Mesothelial cell of epicardium (in vitro differentiated cells): Measurements from ENCODE around the gene ASB7. TPM values are rescaled to one million over a fixed set of nuclear protein-coding genes. Genes with fewer than 3 reads are reported as not detected.

Source experiments
- DNase-seq, 2 experiments: peaks; one replicate each; pipeline ENCODE4 v3.0.0; 2021; ENCODE audit warnings: low spot score in 2 of 2; ENCODE audit not compliant: unreplicated experiment in 2 of 2
- H3K27ac Mint-ChIP-seq: 2 replicates; pipeline ENCODE4 v1.8.0; 2021; ENCODE audit warnings: mixed read lengths
- H3K27me3 Mint-ChIP-seq: 2 replicates; pipeline ENCODE4 v1.8.0; 2021; ENCODE audit warnings: low read depth, mixed read lengths
- H3K36me3 Mint-ChIP-seq: 2 replicates; pipeline ENCODE4 v1.8.0; 2021; ENCODE audit warnings: mixed read lengths
- H3K4me1 Mint-ChIP-seq: 2 replicates; pipeline ENCODE4 v1.8.0; 2021; ENCODE audit warnings: mixed read lengths
- H3K4me3 Mint-ChIP-seq: 2 replicates; pipeline ENCODE4 v1.8.0; 2021; ENCODE audit warnings: mild to moderate bottlenecking, moderate library complexity, mixed read lengths
- H3K9me3 Mint-ChIP-seq: 2 replicates; pipeline ENCODE4 v1.8.0; 2021; ENCODE audit warnings: mixed read lengths
- CTCF ChIP-seq: fragments of 200-600 bp; sonication (generic); IDR thresholded peaks from one replicate; pipeline ENCODE4 v1.5.0; 2021; ENCODE audit warnings: antibody characterized with exemption; ENCODE audit not compliant: unreplicated experiment
- total RNA-seq: library from RNA; stranded (reverse); gene quantifications from 3 replicates; pipeline ENCODE4 v1.2.1, GENCODE V29; 2021

Gene ASB7
- total RNA-seq, 1 donor from 2014 or later: 15.5 TPM

DNA sequence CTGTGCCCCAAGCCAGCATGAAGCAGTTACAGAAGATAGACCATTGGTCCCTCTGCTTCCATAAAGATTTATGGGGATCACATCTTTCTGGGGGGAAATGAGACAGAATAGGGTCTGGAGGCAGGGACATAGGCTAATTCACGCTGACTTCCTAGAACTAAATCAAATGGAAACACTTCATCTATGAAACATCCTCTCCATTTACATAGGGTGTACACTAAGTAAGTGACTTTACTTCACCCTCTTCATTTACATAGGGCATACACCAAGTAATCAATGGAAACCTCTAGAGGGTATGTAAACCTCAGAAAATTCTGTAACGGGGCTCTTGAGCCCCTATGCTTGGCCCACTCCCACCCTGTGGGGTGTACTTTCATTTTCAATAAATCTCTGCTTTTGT is 10.6 kb upstream of the ASB7 start:
- Mint-ChIP-seq H3K27me3 (no peaks in the 10 kb centered on the region), H3K9me3 (peaks cover 35% of the 10 kb centered on the region), H3K36me3 (peaks cover 31% of the 10 kb centered on the region)

GRCh38 chr15:100592898-100593297 is 9.5 kb upstream of the ASB7 start:
- Mint-ChIP-seq H3K9me3 (peaks cover 27% of the 10 kb centered on the region), H3K4me1 (peaks cover 7% of the 10 kb centered on the region)
- DNase-seq: no peak

More for the DNA sequence above, 10.6 kb upstream of the ASB7 start:
- DNase-seq: no peak
- TF ChIP-seq CTCF: no peak
- no peak overlapping the region for H3K4me3 Mint-ChIP-seq
- H3K27ac Mint-ChIP-seq: no peak overlapping the region
- peaks cover 4% of the 10 kb centered on the region for H3K4me1 Mint-ChIP-seq

GRCh38 chr15:100593431-100593830 is 9.0 kb upstream of the ASB7 start:
- no peak for DNase-seq
- H3K9me3 Mint-ChIP-seq: peaks cover 24% of the 10 kb centered on the region
- H3K36me3 Mint-ChIP-seq: peaks cover 21% of the 10 kb centered on the region
- no peak for TF ChIP-seq CTCF
- no peak overlapping the region for H3K27ac Mint-ChIP-seq
- H3K4me3 Mint-ChIP-seq: no peak overlapping the region
- peaks cover 7% of the 10 kb centered on the region for H3K4me1 Mint-ChIP-seq
- H3K27me3 Mint-ChIP-seq: no peaks in the 10 kb centered on the region

More at GRCh38 chr15:100592898-100593297, 9.5 kb upstream of the ASB7 start:
- no peak overlapping the region for H3K27ac Mint-ChIP-seq
- peaks cover 23% of the 10 kb centered on the region for H3K36me3 Mint-ChIP-seq
- no peaks in the 10 kb centered on the region for H3K27me3 Mint-ChIP-seq
- no peak overlapping the region for H3K4me3 Mint-ChIP-seq
- TF ChIP-seq CTCF: no peak

DNA sequence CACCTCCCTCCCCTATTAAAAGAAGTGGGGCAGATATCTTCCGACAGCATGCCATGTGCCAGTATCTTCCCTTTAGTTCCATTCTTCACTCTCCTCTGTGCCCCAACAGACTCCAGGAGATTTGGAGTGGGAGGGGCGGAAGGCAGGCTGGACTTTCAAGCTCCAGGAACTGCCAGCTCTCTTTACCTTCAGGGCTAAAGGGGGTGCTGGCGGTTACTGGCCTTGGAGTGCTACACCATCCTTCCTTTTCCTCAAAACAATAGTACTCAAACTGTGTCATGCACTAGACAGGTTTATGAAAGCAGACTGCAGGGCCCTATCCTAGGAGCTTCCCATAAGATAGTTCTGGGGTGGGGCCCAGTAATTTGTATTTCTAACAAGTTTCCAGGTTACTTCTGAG is 6.4 kb upstream of the ASB7 start:
- H3K27ac Mint-ChIP-seq: no peak overlapping the region
- H3K4me1 Mint-ChIP-seq: peaks cover 7% of the 10 kb centered on the region
- H3K4me3 Mint-ChIP-seq: no peak overlapping the region
- H3K36me3 Mint-ChIP-seq: peaks cover 13% of the 10 kb centered on the region
- no peak for TF ChIP-seq CTCF
- no peak for DNase-seq
- H3K27me3 Mint-ChIP-seq: no peaks in the 10 kb centered on the region
- H3K9me3 Mint-ChIP-seq: peaks cover 8% of the 10 kb centered on the region

DNA sequence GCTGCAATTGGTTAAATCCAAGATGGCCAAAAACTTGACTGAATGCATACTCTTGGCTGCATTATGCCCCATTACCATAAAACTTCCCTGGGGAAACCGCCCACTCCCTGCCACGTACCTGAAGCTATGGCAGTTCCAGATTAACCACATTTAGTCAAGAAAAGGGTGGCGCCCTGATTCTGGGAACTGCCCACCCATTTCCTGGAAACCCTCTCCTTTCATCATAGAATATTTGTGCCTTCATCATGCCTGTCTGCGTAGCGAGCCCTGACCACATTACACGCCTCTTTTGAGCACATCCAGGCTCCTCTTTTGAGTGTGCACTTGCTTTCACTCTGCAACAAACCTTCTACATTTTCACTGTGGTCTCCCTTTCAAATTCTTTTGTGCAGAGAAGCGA is 5.6 kb upstream of the ASB7 start:
- no peak overlapping the region for H3K27ac Mint-ChIP-seq
- H3K27me3 Mint-ChIP-seq: no peaks in the 10 kb centered on the region
- no peak overlapping the region for H3K4me3 Mint-ChIP-seq
- H3K9me3 Mint-ChIP-seq: peaks cover 5% of the 10 kb centered on the region
- H3K4me1 Mint-ChIP-seq: peaks cover 7% of the 10 kb centered on the region
- peaks cover 7% of the 10 kb centered on the region for H3K36me3 Mint-ChIP-seq
- no peak for TF ChIP-seq CTCF
- no peak for DNase-seq

GRCh38 chr15:100597862-100598261 is 4.5 kb upstream of the ASB7 start:
- Mint-ChIP-seq H3K9me3 (no peaks in the 10 kb centered on the region), H3K36me3 (no peaks in the 10 kb centered on the region), H3K4me1 (peaks cover 8% of the 10 kb centered on the region), H3K4me3 (no peak overlapping the region), H3K27me3 (no peaks in the 10 kb centered on the region), H3K27ac (no peak overlapping the region)
- no peak for TF ChIP-seq CTCF
- no peak for DNase-seq
